Nephron progenitor cell (in vitro differentiated cells): ENCODE data around the gene SNTG2.

Experiments
- DNase-seq: peaks from one replicate; pipeline ENCODE4 v3.0.0; 2021
- H3K27ac Mint-ChIP-seq: 2 replicates; pipeline ENCODE4 v1.8.0; 2021; ENCODE audit warnings: mild to moderate bottlenecking, moderate library complexity, mixed read lengths
- H3K27me3 Mint-ChIP-seq: 2 replicates; pipeline ENCODE4 v1.8.0; 2021; ENCODE audit warnings: mild to moderate bottlenecking, low read depth, mixed read lengths; ENCODE audit not compliant: poor library complexity
- H3K36me3 Mint-ChIP-seq: 2 replicates; pipeline ENCODE4 v1.8.0; 2021; ENCODE audit warnings: low read depth, mixed read lengths
- H3K4me1 Mint-ChIP-seq: 2 replicates; pipeline ENCODE4 v1.8.0; 2021; ENCODE audit warnings: mixed read lengths
- H3K4me3 Mint-ChIP-seq: 2 replicates; pipeline ENCODE4 v1.8.0; 2021; ENCODE audit warnings: mild to moderate bottlenecking, moderate library complexity, mixed read lengths
- H3K9me3 Mint-ChIP-seq: 2 replicates; pipeline ENCODE4 v1.8.0; 2021; ENCODE audit warnings: mild to moderate bottlenecking, moderate library complexity, mixed read lengths
- TF ChIP-seq, protein P1 (sequence below): fragments of 200-600 bp; sonication (generic); IDR thresholded peaks from 2 replicates; pipeline ENCODE4 v1.5.0; 2021; ENCODE audit warnings: antibody characterized with exemption

SNTG2 gene

DNA sequence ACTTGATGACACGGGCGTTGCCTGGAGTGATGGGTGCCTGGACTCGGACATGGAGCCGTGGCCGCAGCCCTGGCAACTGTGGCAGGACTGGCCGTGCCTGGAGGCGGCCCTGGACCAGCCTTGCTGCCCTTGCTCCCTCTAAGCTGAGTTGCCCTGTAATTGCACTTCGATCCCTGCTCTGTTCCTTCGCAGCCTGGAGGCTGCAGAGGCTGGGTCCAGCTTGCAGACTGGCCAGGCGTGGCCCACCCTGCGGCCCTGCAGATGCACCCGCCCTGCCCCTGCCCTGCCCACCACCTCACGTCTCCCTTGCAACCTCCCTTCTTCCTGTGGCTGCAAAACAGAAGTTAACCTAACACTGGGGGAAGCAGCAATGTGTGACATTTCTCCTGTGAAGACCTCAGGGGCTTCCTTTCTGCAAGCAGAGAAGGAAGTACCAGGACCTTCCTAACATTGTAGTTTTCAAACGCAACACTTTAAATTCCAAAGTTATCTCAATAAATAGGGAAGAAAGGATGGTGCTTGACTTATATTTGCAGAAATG lies 288.0 kb downstream of the SNTG2 start:
- no peak for DNase-seq

GRCh38 chr2:1245193-1245592 lies 294.5 kb downstream of the SNTG2 start:
- peaks cover 12% of the 10 kb centered on the region for H3K27me3 Mint-ChIP-seq
- H3K9me3 Mint-ChIP-seq, result no peaks in the 10 kb centered on the region
- no peaks in the 10 kb centered on the region for H3K36me3 Mint-ChIP-seq
- no peaks in the 10 kb centered on the region for H3K4me1 Mint-ChIP-seq
- H3K4me3 Mint-ChIP-seq, result no peak overlapping the region
- no peak overlapping the region for H3K27ac Mint-ChIP-seq
- DNase-seq, result no peak
- TF ChIP-seq, protein P1, sequence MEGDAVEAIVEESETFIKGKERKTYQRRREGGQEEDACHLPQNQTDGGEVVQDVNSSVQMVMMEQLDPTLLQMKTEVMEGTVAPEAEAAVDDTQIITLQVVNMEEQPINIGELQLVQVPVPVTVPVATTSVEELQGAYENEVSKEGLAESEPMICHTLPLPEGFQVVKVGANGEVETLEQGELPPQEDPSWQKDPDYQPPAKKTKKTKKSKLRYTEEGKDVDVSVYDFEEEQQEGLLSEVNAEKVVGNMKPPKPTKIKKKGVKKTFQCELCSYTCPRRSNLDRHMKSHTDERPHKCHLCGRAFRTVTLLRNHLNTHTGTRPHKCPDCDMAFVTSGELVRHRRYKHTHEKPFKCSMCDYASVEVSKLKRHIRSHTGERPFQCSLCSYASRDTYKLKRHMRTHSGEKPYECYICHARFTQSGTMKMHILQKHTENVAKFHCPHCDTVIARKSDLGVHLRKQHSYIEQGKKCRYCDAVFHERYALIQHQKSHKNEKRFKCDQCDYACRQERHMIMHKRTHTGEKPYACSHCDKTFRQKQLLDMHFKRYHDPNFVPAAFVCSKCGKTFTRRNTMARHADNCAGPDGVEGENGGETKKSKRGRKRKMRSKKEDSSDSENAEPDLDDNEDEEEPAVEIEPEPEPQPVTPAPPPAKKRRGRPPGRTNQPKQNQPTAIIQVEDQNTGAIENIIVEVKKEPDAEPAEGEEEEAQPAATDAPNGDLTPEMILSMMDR, result no peak

More for the DNA sequence above, 288.0 kb downstream of the SNTG2 start:
- H3K4me3 Mint-ChIP-seq, result no peak overlapping the region
- H3K27me3 Mint-ChIP-seq, result peaks cover 17% of the 10 kb centered on the region
- no peak overlapping the region for H3K27ac Mint-ChIP-seq
- TF ChIP-seq, protein P1, result no peak
- no peaks in the 10 kb centered on the region for H3K9me3 Mint-ChIP-seq
- peaks cover 6% of the 10 kb centered on the region for H3K4me1 Mint-ChIP-seq
- H3K36me3 Mint-ChIP-seq, result no peaks in the 10 kb centered on the region

DNA sequence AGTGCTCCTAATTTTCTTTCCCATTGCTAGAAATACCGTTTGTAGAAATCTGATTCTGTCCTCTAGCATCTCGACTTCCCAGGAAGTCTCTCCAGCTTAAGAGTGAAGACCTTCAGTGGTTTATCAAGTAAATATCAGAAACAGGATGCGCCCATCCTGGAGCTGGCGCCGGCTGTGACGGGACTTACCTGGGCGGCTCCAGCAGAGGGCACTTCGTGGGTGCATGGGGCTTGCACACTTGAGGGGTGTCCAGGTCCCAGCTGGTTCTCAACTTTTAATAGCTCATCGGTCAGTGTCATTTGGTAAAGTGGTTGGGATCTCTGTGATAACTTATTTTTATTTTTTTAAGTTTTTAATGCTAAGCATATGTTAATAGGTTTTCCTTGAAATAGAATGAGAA lies 295.6 kb downstream of the SNTG2 start:
- H3K36me3 Mint-ChIP-seq, result no peaks in the 10 kb centered on the region
- no peak overlapping the region for H3K27ac Mint-ChIP-seq
- no peak overlapping the region for H3K4me3 Mint-ChIP-seq
- H3K27me3 Mint-ChIP-seq, result peaks cover 13% of the 10 kb centered on the region
- no peak for DNase-seq
- H3K4me1 Mint-ChIP-seq, result no peaks in the 10 kb centered on the region
- H3K9me3 Mint-ChIP-seq, result no peaks in the 10 kb centered on the region
- TF ChIP-seq, protein P1, result no peak

DNA sequence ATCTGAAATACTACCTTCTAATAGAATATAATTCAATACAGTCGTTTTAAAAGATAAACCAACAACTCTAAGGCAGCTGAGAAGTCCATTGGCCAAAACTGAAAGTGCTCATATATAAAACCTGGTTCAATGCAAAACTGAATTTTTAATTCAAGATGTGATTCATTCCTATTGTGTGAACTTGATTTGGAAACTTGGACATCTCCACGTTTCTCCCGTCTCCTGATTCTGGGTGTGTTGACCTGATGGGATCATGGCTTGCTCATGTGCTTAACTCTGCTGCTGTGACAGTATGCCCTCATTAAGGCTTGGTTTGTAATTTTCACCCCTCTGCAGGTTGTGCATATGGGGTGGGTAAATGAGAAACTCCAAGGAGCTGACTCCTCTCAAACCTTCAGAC lies 296.3 kb downstream of the SNTG2 start:
- Mint-ChIP-seq H3K4me1 (no peaks in the 10 kb centered on the region), H3K9me3 (no peaks in the 10 kb centered on the region), H3K27me3 (peaks cover 13% of the 10 kb centered on the region), H3K36me3 (no peaks in the 10 kb centered on the region), H3K27ac (no peak overlapping the region), H3K4me3 (no peak overlapping the region)
- no peak for DNase-seq
- TF ChIP-seq, protein P1, result no peak

DNA sequence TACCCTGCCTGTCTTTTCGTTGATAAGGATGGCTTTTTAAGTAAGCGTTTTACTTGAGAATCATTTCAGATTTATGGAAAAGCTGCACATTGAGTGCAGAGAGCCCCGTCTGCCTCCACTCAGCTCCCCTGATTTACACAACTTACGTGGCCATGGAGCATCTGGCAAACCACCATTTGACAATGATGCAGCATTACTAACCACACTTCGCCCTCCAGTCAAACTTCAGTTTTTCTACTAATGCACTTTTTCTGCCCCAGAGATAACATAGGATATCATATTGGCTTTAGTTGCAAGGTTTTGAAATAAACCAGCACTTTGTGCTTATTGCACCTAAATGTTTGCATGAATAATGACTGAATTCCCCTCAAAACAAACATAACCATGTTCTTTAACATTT lies 297.5 kb downstream of the SNTG2 start:
- peaks cover 13% of the 10 kb centered on the region for H3K27me3 Mint-ChIP-seq
- H3K4me3 Mint-ChIP-seq, result no peak overlapping the region
- no peaks in the 10 kb centered on the region for H3K4me1 Mint-ChIP-seq
- no peaks in the 10 kb centered on the region for H3K9me3 Mint-ChIP-seq
- no peak for DNase-seq
- H3K36me3 Mint-ChIP-seq, result no peaks in the 10 kb centered on the region
- TF ChIP-seq, protein P1, result no peak
- H3K27ac Mint-ChIP-seq, result no peak overlapping the region

DNA sequence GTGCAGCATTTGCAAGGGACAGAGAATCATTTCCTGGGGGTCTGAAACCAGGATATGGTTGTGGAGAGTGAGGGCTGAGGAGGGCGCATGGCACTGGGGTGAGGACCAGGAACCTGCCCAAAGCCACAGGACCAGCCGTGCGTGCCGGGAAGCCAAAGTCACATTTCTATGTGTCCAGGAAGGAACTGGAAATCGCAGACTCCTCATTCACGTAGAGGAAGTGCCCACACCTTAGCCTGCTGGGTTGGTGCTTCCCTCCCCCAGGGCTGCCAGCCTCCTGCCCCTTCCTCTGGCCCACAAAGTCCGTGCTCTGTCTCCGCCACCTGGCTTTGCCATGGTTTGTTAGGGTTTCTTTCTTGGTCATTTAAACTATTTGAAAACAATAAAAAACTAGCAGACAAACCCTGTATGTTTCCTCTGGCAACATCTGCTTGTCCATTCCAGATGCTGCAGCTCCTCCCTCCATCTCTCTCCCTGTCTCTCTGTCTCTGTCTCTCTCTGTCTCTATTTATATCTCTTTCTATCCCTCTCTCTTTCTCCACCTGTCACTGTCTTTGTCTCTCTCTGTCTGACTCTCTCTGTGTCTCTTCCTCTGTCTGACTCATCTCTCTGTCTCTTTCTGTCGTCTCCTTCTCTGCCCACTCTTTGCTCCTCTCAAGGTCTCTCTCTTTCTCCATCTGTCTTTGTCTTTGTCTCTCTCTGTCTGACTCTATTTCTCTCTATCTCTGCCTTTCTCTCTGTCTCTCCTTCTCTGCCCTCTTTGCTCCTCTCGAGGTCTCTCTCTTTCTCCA lies 299.4 kb downstream of the SNTG2 start:
- Mint-ChIP-seq H3K27ac (no peak overlapping the region), H3K9me3 (no peaks in the 10 kb centered on the region), H3K4me1 (no peaks in the 10 kb centered on the region), H3K27me3 (peaks cover 13% of the 10 kb centered on the region), H3K4me3 (no peak overlapping the region), H3K36me3 (no peaks in the 10 kb centered on the region)
- TF ChIP-seq, protein P1, result no peak
- no peak for DNase-seq
